Large intestine (tissue), 3 donors: ENCODE measurements around the gene IFNAR2. TPM values are rescaled to one million over a fixed set of nuclear protein-coding genes. Genes with fewer than 3 reads are reported as not detected.

Source experiments
- DNase-seq, 2 donors: peaks; one replicate each; pipeline versions ENCODE4 v3.0.0 to v3.0.0-alpha.2; 2013
- H3K27ac ChIP-seq: one replicate; pipeline ENCODE4 v1.5.1; 2013; ENCODE audit warnings: low read length
- H3K27me3 ChIP-seq: 2 replicates; pipeline ENCODE4 v1.6.1; 2013; ENCODE audit warnings: low read length; ENCODE audit not compliant: control insufficient read depth, insufficient read depth
- H3K36me3 ChIP-seq: 2 replicates; pipeline ENCODE4 v1.6.1; 2013; ENCODE audit warnings: low read length; ENCODE audit not compliant: control insufficient read depth, insufficient read depth
- H3K4me1 ChIP-seq: one replicate; pipeline ENCODE4 v1.6.1; 2013; ENCODE audit warnings: low read length; ENCODE audit not compliant: control insufficient read depth, insufficient read depth
- H3K4me3 ChIP-seq: one replicate; pipeline ENCODE4 v1.5.1; 2013; ENCODE audit warnings: low read length
- H3K9me3 ChIP-seq: one replicate; pipeline ENCODE4 v1.6.1; 2013; ENCODE audit warnings: mild to moderate bottlenecking, low read depth, low read length, moderate library complexity; ENCODE audit not compliant: control insufficient read depth
- WGBS: methylation state at CpG from one replicate; pipeline ENCODE4 v1.1.5; 2013; ENCODE audit warnings: low lambda C conversion rate; ENCODE audit not compliant: insufficient coverage; 5-methylcytosine and 5-hydroxymethylcytosine counted together
- polyA plus RNA-seq: library from polyadenylated mRNA; unstranded; fragments of 120-200 nt; gene quantifications from one replicate; pipeline ENCODE4 v1.2.1, GENCODE V29; 2013

Gene IFNAR2
- polyA plus RNA-seq, 1 donor = 45.7 TPM

GRCh38 chr21:33254766-33255165, 25.0 kb downstream of the IFNAR2 start:
- Histone ChIP-seq H3K4me1 (no peaks in the 10 kb centered on the region), H3K27me3 (no peaks in the 10 kb centered on the region), H3K36me3 (peaks cover 80% of the 10 kb centered on the region), H3K4me3 (no peak overlapping the region), H3K27ac (no peak overlapping the region), H3K9me3 (no peaks in the 10 kb centered on the region)
- no peak for DNase-seq
- WGBS = 96% methylated on average over 3 of the region's 5 CpGs

- WGBS = no CpG with 5 or more reads among the region's 1 CpG
- DNase-seq = no peak
- Histone ChIP-seq H3K27ac (no peak overlapping the region), H3K27me3 (no peaks in the 10 kb centered on the region), H3K4me3 (no peak overlapping the region), H3K9me3 (no peaks in the 10 kb centered on the region), H3K36me3 (peaks cover 76% of the 10 kb centered on the region), H3K4me1 (peaks cover 4% of the 10 kb centered on the region)
Measured at GRCh38 chr21:33255404-33255803, 25.7 kb downstream of the IFNAR2 start.

- Histone ChIP-seq H3K9me3 (no peaks in the 10 kb centered on the region), H3K27ac (no peak overlapping the region), H3K4me1 (peaks cover 6% of the 10 kb centered on the region), H3K36me3 (peaks cover 72% of the 10 kb centered on the region), H3K4me3 (no peak overlapping the region), H3K27me3 (no peaks in the 10 kb centered on the region)
- no CpG with 5 or more reads among the region's 6 CpGs for WGBS
- no peak for DNase-seq
Measured at GRCh38 chr21:33256019-33256418, 26.3 kb downstream of the IFNAR2 start.

GRCh38 chr21:33257094-33257803, 27.5 kb downstream of the IFNAR2 start:
- WGBS = 100% methylated on average over 3 of the region's 18 CpGs
- peaks cover 67% of the 10 kb centered on the region for H3K36me3 ChIP-seq

GRCh38 chr21:33258475-33258874, 28.7 kb downstream of the IFNAR2 start:
- H3K4me1 ChIP-seq = peaks cover 6% of the 10 kb centered on the region
- no peaks in the 10 kb centered on the region for H3K9me3 ChIP-seq
- DNase-seq = no peak
- H3K36me3 ChIP-seq = peaks cover 65% of the 10 kb centered on the region
- 100% methylated on average over 2 of the region's 9 CpGs for WGBS
- H3K4me3 ChIP-seq = no peak overlapping the region
- H3K27ac ChIP-seq = no peak overlapping the region
- no peaks in the 10 kb centered on the region for H3K27me3 ChIP-seq

More at GRCh38 chr21:33257094-33257803, 27.5 kb downstream of the IFNAR2 start:
- Histone ChIP-seq H3K4me1 (peaks cover 6% of the 10 kb centered on the region), H3K9me3 (no peaks in the 10 kb centered on the region), H3K4me3 (no peak overlapping the region), H3K27ac (no peak overlapping the region), H3K27me3 (no peaks in the 10 kb centered on the region)
- DNase-seq = no peak

- Histone ChIP-seq H3K27ac (peak overlapping the region; percentile 62), H3K27me3 (no peaks in the 10 kb centered on the region), H3K4me1 (peaks cover 6% of the 10 kb centered on the region), H3K4me3 (no peak overlapping the region), H3K36me3 (peaks cover 61% of the 10 kb centered on the region), H3K9me3 (no peaks in the 10 kb centered on the region)
- no peak for DNase-seq
- WGBS = no CpG with 5 or more reads among the region's 2 CpGs
Measured at GRCh38 chr21:33259428-33259827, 29.7 kb downstream of the IFNAR2 start.

GRCh38 chr21:33259995-33260394, 30.3 kb downstream of the IFNAR2 start:
- DNase-seq = peak in 1 of 2 donors; percentile 73
- WGBS = 54% methylated on average over 6 of the region's 7 CpGs
- Histone ChIP-seq H3K27me3 (no peaks in the 10 kb centered on the region), H3K27ac (peak overlapping the region; percentile 62), H3K4me1 (peaks cover 6% of the 10 kb centered on the region), H3K36me3 (peaks cover 56% of the 10 kb centered on the region), H3K9me3 (no peaks in the 10 kb centered on the region), H3K4me3 (no peak overlapping the region)

GRCh38 chr21:33261635-33262034, 31.9 kb downstream of the IFNAR2 start:
- no peak for DNase-seq
- Histone ChIP-seq H3K4me1 (peaks cover 12% of the 10 kb centered on the region), H3K27ac (no peak overlapping the region), H3K4me3 (no peak overlapping the region), H3K9me3 (peaks cover 2% of the 10 kb centered on the region), H3K36me3 (peaks cover 40% of the 10 kb centered on the region), H3K27me3 (no peaks in the 10 kb centered on the region)
- WGBS = no CpG with 5 or more reads among the region's 3 CpGs

GRCh38 chr21:33262921-33263320, 33.2 kb downstream of the IFNAR2 start:
- peaks cover 28% of the 10 kb centered on the region for H3K36me3 ChIP-seq
- no CpG with 5 or more reads among the region's 11 CpGs for WGBS
- H3K27ac ChIP-seq = no peak overlapping the region
- no peak overlapping the region for H3K4me3 ChIP-seq
- H3K27me3 ChIP-seq = no peaks in the 10 kb centered on the region
- H3K4me1 ChIP-seq = peaks cover 17% of the 10 kb centered on the region
- H3K9me3 ChIP-seq = peaks cover 2% of the 10 kb centered on the region
- no peak for DNase-seq

GRCh38 chr21:33264561-33264960, 34.8 kb downstream of the IFNAR2 start:
- Histone ChIP-seq H3K36me3 (peaks cover 22% of the 10 kb centered on the region), H3K27me3 (no peaks in the 10 kb centered on the region), H3K27ac (no peak overlapping the region), H3K9me3 (peaks cover 2% of the 10 kb centered on the region), H3K4me3 (no peak overlapping the region), H3K4me1 (peaks cover 27% of the 10 kb centered on the region)
- no peak for DNase-seq
- WGBS = no CpG with 5 or more reads among the region's 11 CpGs

GRCh38 chr21:33265664-33266049, 35.9 kb downstream of the IFNAR2 start:
- Histone ChIP-seq H3K4me1 (peaks cover 21% of the 10 kb centered on the region), H3K27ac (peak overlapping the region; percentile 69), H3K27me3 (no peaks in the 10 kb centered on the region), H3K36me3 (peaks cover 22% of the 10 kb centered on the region), H3K9me3 (peaks cover 2% of the 10 kb centered on the region), H3K4me3 (peak overlapping the region; percentile 96)
- DNase-seq = peak; percentile 45 to 72
- 20% methylated on average over 1 of the region's 12 CpGs for WGBS
